Adrenal gland (tissue), 5 donors: Measurements from ENCODE around the gene CNGA3.

ENCODE experiments used
- CTCF ChIP-seq, 6 experiments: fragments of 450-650 bp in 4 of 6; fragments of 200-600 bp in 2 of 6; sonication (generic) in 1 of 6; IDR thresholded peaks; 1 replicate in 5 of 6; 2 replicates in 1 of 6; pipeline versions ENCODE4 v1.5.1 to v1.8.0; 2016 to 2021; ENCODE audit warnings: antibody characterized with exemption in 6 of 6, mild to moderate bottlenecking in 2 of 6, moderate library complexity in 1 of 6
- POLR2A ChIP-seq, 2 donors: fragments of 450-650 bp; IDR thresholded peaks; one replicate each; pipeline ENCODE4 v1.6.1; 2017; ENCODE audit warnings: antibody characterized with exemption in 2 of 2, mild to moderate bottlenecking in 2 of 2, moderate library complexity in 1 of 2
- donor health status: DM: no; HTN: no; CAD: no.

DNA sequence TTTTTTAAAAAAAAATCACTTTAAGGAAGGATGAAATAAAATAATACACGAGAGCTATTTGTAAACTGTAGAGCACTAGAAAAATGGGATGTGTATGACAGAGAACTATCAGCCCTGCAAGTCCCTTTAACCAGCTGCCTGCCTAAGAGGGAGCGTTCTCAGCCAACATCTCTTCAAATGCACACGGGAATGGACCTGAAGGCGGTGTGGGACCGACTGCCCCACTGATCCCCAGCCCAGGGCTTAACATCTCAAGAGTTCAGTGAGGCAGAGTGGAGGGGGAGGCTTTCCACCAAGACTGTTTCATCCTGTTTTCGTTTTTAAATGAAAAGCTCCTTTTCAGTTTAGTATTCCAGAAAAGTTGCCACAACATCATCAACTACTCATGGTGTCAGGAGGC, 100.6 kb downstream of the CNGA3 start:
- TF ChIP-seq CTCF (IDR thresholded peaks at IDR 0.05) = no peak
- no peak for TF ChIP-seq POLR2A (IDR thresholded peaks at IDR 0.05)
